GDM1 (cell line): ENCODE measurements around the gene C1orf87.
"Not testable (repeated sequence)": the region's sequence is repeated elsewhere in the genome, so short reads cannot be mapped to it uniquely, and the experiment has no call there.

Source experiments
- DNase-seq: peaks from one replicate; lab custom pipeline; 2025; lab: John Stamatoyannopoulos, UW

The C1orf87 gene

GRCh38 chr1:59994302-59995198 lies 79.0 kb downstream of the C1orf87 start:
- DNase-seq: no peak

DNA sequence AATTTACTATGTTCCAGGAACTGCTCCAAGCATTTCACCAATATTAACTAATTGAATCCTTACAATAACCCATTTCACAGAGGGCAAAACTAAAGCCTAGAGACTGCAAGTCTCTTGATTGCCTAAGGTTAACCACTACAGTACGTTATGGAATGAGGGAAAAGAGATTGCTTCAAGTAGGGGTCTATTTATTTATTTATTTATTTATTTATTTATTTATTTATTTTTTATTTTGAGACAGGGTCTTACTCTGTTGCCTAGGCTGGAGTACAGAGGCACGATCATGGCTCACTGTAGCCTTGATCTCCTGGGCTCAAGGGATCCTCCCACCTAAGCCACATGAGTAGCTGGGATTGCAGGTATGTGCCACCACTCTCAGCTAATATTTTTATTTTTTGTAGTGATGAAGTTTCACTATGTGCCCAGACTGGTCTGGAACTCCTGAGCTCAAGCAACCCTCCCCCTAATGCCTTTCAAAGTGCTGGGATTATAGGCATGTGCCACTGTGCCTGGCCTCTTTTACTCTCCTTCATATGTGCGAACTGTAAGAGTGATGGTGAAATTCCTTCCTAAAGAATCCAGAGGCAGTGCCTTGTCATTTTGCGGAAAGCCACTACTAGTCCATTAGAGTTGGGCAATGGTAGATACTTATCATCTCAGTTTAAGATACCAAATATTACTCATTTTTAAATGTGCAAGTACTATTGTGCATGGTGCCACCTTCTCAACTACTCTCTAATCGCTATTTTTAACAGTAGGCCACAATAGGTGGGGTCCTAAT lies 81.3 kb downstream of the C1orf87 start:
- no peak for DNase-seq

DNA sequence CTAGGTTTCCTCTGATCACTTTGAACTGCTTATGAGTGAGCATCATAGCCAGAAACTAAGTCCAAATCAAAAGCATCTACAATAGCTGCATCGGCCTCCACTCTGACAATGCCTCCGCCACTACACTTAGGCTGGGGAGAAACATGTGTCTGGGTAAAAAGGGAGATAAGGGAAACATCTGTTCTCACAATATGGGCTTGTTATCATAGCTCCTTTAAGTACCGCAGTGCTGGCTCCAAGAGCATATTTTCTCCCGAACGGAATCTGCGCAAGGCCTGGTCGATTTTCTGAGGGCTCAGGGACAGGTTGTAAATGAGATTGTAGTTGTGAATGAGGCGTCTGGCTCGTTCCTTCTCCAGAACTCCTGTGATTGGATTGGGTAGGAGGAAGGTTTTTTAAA lies 83.1 kb downstream of the C1orf87 start:
- DNase-seq: no peak

- no peak for DNase-seq
Observed at GRCh38 chr1:59986516-59987310, 86.9 kb downstream of the C1orf87 start.

- no peak for DNase-seq
Observed at GRCh38 chr1:59985911-59986515, 87.6 kb downstream of the C1orf87 start.

DNA sequence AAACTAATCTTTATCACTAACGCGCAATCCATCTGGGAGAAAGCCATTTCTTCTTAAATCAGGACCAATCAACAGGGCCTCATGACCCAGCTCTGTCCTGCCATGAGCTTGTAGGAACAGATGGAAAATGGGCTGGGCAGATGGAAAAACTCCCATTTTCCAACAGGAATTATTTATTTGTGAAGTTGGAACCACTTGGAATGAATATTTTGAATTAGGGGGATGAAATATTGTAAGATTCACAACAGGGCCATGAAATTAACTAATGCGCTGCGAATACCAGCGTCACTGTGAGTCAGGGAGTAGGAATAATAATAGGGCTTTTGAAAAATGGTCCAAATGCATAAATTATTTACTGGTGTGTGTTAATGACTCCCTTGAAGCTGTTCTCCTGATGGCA lies 93.9 kb downstream of the C1orf87 start:
- DNase-seq: no peak

DNA sequence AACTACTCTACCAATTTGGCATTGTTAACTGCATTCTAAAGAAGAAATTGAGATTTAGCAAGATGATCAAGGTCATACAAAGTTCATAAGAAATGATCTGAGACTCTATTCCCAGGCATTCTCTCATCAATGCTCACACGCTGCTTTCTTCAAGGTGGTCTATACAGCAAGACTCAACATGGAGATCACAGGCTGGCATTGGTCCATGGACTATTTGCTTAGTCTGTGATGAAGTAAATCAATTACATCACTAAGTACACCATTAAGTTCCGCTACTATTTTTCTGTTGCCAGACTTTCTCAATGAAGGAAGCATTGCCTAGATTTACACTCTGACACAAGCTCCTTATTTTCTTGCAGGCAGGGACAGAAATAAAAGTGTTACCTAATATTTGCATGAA lies 95.1 kb downstream of the C1orf87 start:
- DNase-seq: no peak

- DNase-seq: no peak
Observed at GRCh38 chr1:59978026-59978425, 95.5 kb downstream of the C1orf87 start.

DNA sequence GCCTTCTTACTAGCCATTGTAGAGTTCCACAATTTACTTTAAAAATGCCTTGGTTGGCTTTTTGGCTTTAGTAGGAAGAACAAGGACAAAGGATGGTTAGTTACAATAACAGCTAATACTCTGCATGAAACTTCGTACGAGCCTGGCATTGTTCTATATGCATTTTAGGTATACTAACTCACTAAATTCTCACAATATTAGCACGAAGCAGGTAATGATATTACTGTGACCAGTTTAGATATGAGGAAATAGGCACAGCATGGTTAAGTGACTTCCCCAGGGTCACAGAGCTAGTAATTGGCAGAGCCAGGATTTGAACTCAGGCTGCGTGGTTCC lies 96.5 kb downstream of the C1orf87 start:
- DNase-seq: no peak

GRCh38 chr1:59976194-59977074 lies 97.1 kb downstream of the C1orf87 start:
- DNase-seq: peak; percentile 3

DNA sequence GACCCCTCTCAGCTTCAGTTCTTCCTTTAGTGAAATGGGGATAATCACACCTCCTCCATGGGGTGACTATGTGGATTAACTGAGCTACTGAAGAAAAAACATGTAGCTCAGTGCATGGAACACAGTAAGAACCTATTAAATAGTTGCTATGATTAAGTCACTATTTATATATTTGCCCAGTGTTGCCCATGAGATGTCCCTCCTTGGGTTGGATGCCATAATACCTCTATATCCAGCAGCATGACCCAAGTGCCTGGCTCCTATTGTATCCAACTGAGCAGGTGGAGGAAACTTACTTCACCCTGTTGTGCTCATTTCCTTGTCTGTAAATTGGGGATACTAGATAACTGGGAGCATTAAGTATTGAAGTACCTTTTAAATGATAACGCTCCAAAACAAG lies 99.9 kb downstream of the C1orf87 start:
- DNase-seq: no peak

DNA sequence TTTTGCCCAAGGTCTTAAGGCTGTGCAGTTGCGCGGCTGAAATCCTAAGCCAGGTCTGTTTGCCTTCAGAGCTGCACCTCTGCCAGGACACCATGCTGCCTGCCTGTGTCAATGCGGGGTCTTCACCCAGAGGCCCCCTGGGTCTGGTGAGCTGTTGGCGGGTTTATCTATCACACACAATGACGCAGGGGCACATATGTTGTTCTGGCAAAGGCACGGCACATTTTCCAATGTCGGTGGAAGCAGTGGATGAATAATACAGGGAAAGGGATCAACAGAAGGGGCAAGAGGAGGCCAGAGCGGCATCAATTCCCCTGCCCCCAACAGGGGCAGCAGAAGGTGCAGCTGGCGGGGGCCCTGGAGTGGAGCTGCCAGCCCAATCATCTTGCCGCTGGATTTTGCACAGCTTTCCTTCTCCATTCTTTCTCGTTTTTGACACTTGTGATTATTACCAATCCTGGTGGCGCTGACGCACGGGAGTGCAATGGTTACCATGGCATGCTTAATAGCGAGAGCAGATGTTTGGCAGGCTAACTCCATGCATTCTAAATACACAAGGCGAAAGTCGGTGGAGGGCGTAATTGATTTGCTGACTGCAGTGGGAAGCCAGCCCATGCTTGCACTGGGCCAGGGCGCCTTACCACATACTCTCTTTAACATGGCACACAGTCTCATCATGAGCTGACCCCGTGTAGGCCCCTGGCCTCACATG lies 101.2 kb downstream of the C1orf87 start:
- DNase-seq: no peak

DNA sequence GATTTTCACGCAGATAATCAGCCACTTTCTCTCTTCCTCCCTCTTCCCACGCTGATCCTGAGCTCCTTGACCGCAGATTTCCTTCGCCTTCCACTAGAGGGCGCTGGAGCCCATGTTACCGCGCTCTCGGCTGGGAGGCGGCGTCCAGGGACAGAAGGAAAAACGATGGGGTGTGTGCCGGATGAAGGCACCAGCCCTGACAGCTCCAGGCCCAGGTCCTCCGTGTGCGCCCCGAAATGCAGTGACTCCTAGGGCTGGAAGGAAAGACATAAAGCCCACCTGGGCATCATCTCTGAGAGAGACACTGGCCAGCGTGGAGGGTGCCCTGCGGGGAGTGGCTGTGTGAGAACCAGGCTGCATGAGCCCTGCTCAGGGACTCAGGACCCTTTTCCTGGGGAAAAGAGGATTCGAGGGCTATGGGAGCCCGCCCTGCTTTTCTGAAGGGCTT lies 102.1 kb downstream of the C1orf87 start:
- no peak for DNase-seq

- not testable (repeated sequence) for DNase-seq
Observed at GRCh38 chr1:59969542-59970175, 103.9 kb downstream of the C1orf87 start.

DNA sequence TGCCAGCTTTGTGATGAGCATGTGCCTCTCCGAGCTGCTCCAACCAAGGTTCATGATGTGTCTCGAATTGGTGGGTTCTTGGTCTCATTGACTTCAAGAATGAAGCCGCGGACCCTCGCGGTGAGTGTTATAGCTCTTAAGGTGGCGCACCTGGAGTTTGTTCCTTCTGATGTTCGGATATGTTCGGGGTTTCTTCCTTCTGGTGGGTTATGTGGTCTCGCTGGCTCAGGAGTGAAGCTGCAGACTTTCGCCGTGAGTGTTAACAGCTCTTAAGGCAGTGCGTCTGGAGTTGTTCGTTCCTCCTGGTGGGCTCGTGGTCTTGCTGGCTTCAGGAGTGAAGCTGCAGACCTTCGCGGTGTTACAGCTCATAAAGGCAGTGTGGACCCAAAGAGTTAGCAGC lies 104.8 kb downstream of the C1orf87 start:
- not testable (repeated sequence) for DNase-seq

DNA sequence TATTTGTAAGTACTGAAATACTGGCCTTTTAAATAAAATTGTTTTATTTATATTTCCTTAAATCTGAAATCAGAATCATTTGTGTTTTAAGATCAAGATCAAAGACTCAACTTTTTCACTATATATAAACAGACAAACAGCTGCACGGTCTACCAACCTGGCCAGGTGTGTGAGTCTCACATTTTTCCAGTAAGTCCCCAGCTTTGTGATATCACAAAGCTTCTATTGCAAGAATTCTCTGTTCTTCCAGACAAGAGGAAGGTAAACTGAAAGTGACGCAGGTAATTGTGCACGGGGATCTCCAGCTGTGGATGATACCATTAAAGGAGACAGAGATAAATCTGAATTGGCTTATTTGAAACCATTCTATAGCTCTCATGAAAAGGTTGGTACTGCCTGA lies 105.8 kb downstream of the C1orf87 start:
- DNase-seq: no peak

DNA sequence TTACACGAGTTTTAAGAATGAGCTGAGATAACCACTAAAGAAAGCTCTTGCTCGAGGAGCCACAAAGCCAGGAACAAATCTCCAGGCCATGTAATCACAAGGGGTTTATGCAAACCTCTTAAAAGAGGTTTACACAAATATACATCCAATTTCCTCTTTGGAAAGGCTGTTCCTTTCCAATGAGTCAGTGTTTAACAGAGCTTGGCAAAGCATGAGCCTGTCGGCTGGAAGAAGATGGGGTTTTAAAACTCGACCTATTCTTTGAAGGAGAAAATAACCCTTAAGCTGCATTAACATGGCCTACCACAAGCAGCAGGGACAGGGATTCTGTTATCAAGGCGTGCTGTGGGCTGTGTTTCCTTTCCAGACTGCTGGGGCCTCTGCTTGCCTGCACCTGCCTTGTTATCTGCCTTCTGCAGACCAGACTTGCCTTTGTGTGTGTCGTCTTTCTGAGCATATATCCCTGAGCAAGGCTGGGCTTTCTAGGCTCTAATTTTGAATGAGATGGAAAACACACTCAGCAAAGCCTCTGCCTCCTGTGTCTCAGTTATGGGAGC lies 106.4 kb downstream of the C1orf87 start:
- no peak for DNase-seq

DNA sequence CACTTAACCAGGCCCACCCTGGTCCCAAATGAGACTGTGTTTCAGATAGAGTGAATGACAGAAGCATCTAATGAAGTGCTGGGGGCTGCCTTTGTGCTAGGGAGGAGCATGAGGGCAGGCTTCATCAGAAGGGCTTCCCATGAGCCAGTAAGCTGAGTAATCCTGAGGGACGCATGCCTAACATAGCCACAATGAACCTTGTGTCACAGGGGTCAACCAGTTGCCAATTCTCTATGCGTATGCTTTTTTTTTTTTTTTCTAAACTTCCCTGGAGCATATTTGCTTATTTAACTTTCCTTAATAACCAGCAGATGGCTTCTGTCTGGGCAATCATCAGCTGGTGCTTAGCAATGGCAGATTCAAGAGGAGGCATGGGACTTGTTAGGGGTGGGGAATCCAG lies 121.5 kb downstream of the C1orf87 start:
- no peak for DNase-seq

- no peak for DNase-seq
Observed at GRCh38 chr1:59949648-59950047, 123.9 kb downstream of the C1orf87 start.

- no peak for DNase-seq
Observed at GRCh38 chr1:59948990-59949389, 124.6 kb downstream of the C1orf87 start.
